Left ventricle myocardium inferior (tissue), 1 donor: Measurements from ENCODE around the gene ARHGAP10. TPM values are rescaled to one million over a fixed set of nuclear protein-coding genes. Genes with fewer than 3 reads are reported as not detected.
"Not testable (repeated sequence)": the region's sequence is repeated elsewhere in the genome, so short reads cannot be mapped to it uniquely, and the experiment has no call there.

ENCODE experiments used
- DNase-seq: peaks from one replicate; pipeline ENCODE4 v3.0.0-alpha.2; 2020
- H3K27ac ChIP-seq: fragments of 200-600 bp; replicated peaks from 2 replicates; pipeline ENCODE4 v1.8.0; 2021
- H3K27me3 ChIP-seq: fragments of 200-600 bp; 2 replicates; pipeline ENCODE4 v1.8.0; 2021; ENCODE audit warnings: low read depth
- H3K36me3 ChIP-seq: fragments of 200-600 bp; 2 replicates; pipeline ENCODE4 v1.8.0; 2021
- H3K4me1 ChIP-seq: fragments of 200-600 bp; 2 replicates; pipeline ENCODE4 v1.8.0; 2021
- H3K4me3 ChIP-seq: fragments of 200-600 bp; 2 replicates; pipeline ENCODE4 v1.8.0; 2021; ENCODE audit warnings: mild to moderate bottlenecking, moderate library complexity
- H3K9me3 ChIP-seq: fragments of 200-600 bp; replicated peaks from 2 replicates; pipeline ENCODE4 v1.8.0; 2021
- intact Hi-C: fragments of 100-400 bp; cut with micrococcal nuclease; formaldehyde crosslinking; loops from one replicate; pipeline ENCODE4 v1.11.0; 2022
- total RNA-seq: library from RNA; stranded (reverse); fragmentation: NEBNext Ultra II Directional; extraction: Animal tissue kit (Norgen Biotek cat#: 25700); gene quantifications from one replicate; pipeline ENCODE4 v1.2.1, GENCODE V29; 2021
- TF ChIP-seq, protein P1 (sequence below): fragments of 200-600 bp; IDR thresholded peaks from 2 replicates; pipeline ENCODE4 v1.8.0; 2021; ENCODE audit warnings: antibody characterized with exemption, mild to moderate bottlenecking, borderline replicate concordance
- donor health status: DM: no; HTN: yes; CAD: no; lungs with severe emphysema.

ARHGAP10 gene
- total RNA-seq, 1 donor from 2014 or later: 59.7 TPM

DNA sequence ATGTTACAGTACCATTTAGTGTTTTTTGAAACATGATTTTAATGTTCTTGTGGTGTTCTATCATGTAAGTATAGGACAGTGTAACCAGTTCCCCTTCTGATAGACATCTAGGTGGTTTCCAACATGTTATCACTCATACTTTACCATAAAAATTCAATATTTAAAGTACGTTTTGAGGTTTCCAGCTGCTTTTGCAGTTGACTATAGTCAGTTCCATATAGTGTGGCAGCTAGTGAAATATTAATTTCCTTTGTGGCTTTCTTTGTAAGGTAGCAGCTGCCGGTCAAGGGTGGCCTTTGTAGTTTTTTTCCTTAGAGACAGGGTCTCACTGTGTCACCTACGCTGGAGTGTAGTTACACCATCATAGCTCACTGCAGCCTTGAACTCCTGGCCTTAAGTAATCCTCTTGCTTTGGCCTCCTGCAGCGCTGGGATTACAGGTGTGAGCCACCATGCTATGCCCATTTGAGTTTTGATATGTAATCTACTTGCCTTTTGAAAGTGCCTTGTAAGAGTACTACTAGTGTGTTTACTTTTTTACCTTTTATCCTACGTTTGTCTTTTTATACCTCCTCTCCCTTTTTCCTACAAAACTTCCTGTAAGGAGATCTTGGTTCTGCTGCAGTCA is 63.0 kb downstream of the ARHGAP10 start:
- H3K4me3 ChIP-seq: no peak overlapping the region
- TF ChIP-seq, protein P1, sequence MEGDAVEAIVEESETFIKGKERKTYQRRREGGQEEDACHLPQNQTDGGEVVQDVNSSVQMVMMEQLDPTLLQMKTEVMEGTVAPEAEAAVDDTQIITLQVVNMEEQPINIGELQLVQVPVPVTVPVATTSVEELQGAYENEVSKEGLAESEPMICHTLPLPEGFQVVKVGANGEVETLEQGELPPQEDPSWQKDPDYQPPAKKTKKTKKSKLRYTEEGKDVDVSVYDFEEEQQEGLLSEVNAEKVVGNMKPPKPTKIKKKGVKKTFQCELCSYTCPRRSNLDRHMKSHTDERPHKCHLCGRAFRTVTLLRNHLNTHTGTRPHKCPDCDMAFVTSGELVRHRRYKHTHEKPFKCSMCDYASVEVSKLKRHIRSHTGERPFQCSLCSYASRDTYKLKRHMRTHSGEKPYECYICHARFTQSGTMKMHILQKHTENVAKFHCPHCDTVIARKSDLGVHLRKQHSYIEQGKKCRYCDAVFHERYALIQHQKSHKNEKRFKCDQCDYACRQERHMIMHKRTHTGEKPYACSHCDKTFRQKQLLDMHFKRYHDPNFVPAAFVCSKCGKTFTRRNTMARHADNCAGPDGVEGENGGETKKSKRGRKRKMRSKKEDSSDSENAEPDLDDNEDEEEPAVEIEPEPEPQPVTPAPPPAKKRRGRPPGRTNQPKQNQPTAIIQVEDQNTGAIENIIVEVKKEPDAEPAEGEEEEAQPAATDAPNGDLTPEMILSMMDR: no peak
- peak overlapping the region; percentile 73 for H3K27ac ChIP-seq
- H3K9me3 ChIP-seq: no peaks in the 10 kb centered on the region
- H3K4me1 ChIP-seq: peaks cover 60% of the 10 kb centered on the region
- H3K27me3 ChIP-seq: no peaks in the 10 kb centered on the region
- intact Hi-C loops: no loop called here
- no peaks in the 10 kb centered on the region for H3K36me3 ChIP-seq
- no peak for DNase-seq

- DNase-seq, intact Hi-C loops, H3K36me3 ChIP-seq, H3K27me3 ChIP-seq, H3K4me3 ChIP-seq, H3K9me3 ChIP-seq: not testable (repeated sequence)
- Histone ChIP-seq H3K27ac (peak overlapping the region; percentile 51), H3K4me1 (peaks cover 61% of the 10 kb centered on the region)
Observed at GRCh38 chr4:147799057-147799456, 67.2 kb downstream of the ARHGAP10 start.

DNA sequence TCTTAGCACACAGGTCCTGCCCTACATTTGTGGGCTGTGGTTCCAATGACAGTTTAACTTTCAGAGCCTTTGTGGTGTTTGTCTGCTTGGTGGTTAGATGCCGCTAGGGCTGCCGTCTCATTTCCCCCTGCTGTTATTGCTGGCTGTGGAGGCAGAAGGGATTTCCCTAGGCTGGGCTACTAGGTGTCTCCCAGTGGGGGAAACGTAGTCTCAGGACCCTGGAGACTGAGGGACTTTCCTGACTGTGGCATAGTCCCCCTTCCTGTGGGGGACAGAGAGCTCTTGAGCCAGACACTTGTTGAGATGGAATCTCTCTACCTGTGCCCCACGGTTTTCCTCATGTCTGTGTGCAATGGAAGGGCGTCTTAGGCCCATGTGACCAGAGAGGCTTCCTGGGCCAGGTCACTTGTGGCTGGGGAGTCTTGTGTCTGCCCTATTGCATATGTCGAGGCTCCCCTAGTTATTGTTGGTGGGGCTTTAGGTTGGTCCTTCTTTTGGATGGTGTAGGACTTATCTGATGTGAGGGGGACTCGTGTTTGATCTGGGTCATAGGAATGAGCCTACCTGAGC is 68.2 kb downstream of the ARHGAP10 start:
- TF ChIP-seq, protein P1: no peak
- H3K9me3 ChIP-seq: no peaks in the 10 kb centered on the region
- H3K27ac ChIP-seq: peak overlapping the region; percentile 51
- intact Hi-C loops: no loop called here
- H3K27me3 ChIP-seq: no peaks in the 10 kb centered on the region
- no peak for DNase-seq
- peaks cover 64% of the 10 kb centered on the region for H3K4me1 ChIP-seq
- no peak overlapping the region for H3K4me3 ChIP-seq
- no peaks in the 10 kb centered on the region for H3K36me3 ChIP-seq

DNA sequence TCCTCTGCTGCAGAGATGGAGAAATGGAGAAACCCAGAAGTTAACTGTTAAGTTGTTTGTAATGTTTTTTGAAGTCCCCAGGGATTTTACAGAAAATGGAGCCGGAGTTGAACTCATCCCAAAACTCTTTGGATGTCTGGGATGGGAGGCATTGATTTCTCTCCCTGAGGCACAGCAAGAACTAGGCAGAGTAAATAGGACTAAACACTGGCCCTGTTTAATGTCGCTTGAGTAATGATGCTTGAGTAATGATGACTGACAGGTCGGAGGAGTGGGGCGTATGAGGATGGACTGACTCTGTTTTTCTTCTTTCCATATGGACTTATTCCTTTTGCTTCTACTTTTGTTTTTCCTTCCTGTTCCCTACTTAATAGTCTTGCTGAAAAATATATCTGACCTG is 69.9 kb downstream of the ARHGAP10 start:
- Histone ChIP-seq H3K9me3 (no peaks in the 10 kb centered on the region), H3K4me3 (no peak overlapping the region), H3K36me3 (no peaks in the 10 kb centered on the region), H3K27me3 (no peaks in the 10 kb centered on the region), H3K27ac (peak overlapping the region; percentile 51), H3K4me1 (peaks cover 73% of the 10 kb centered on the region)
- no peak for DNase-seq
- intact Hi-C loops: no loop called here
- TF ChIP-seq, protein P1: no peak

GRCh38 chr4:147802346-147802745 is 70.5 kb downstream of the ARHGAP10 start:
- Histone ChIP-seq H3K27me3 (no peaks in the 10 kb centered on the region), H3K4me1 (peaks cover 77% of the 10 kb centered on the region), H3K36me3 (no peaks in the 10 kb centered on the region), H3K4me3 (no peak overlapping the region), H3K27ac (peak overlapping the region; percentile 51), H3K9me3 (no peaks in the 10 kb centered on the region)
- intact Hi-C loops: no loop called here
- no peak for DNase-seq
- TF ChIP-seq, protein P1: no peak

- H3K36me3 ChIP-seq: no peaks in the 10 kb centered on the region
- H3K27me3 ChIP-seq: no peaks in the 10 kb centered on the region
- peaks cover 82% of the 10 kb centered on the region for H3K4me1 ChIP-seq
Observed at GRCh38 chr4:147805946-147806345, 74.1 kb downstream of the ARHGAP10 start.

More at GRCh38 chr4:147805946-147806345, 74.1 kb downstream of the ARHGAP10 start:
- TF ChIP-seq, protein P1: no peak
- Histone ChIP-seq H3K4me3 (no peak overlapping the region), H3K27ac (no peak overlapping the region), H3K9me3 (no peaks in the 10 kb centered on the region)
- no peak for DNase-seq
- intact Hi-C loops: no loop called here
